ENCODE measurements around the gene ECM2.

The ECM2 gene

GRCh38 chr9:92467041-92467440 lies 68.7 kb downstream of the ECM2 start:
- no peak for DNase-seq (ENCODE audit: low read depth in 2 of 2)

- DNase-seq (ENCODE audit: low read depth in 2 of 2), result no peak
These were observed 71.8 kb downstream of the ECM2 start for GRCh38 chr9:92463984-92464383.

DNA sequence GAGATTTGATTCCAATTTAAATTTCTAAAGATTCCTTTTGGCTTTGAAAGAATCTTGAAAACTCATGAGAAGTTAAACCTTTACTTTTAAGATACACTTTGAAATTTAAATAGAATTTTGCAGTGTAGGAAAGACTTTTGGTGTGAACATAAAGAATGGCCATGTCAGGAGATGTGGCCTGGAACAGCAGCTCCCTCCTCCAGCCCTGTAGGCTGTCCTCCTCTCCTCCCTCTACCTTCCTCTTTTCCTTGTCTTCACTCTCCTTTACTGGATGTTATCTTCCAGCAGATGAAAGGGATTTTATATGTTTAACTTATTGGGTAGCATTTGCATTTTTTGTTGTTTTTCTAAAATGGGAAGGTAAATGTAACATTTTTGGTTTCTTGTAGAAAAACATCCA lies 72.4 kb downstream of the ECM2 start:
- no peak for DNase-seq (ENCODE audit: low read depth in 2 of 2)

GRCh38 chr9:92457576-92457975 lies 78.2 kb downstream of the ECM2 start:
- no peak for DNase-seq (ENCODE audit: low read depth in 2 of 2)

- DNase-seq (ENCODE audit: low read depth in 2 of 2), result no peak
These were observed 80.6 kb downstream of the ECM2 start for GRCh38 chr9:92455217-92455616.

- no peak for DNase-seq (ENCODE audit: low read depth in 2 of 2)
These were observed 89.3 kb downstream of the ECM2 start for GRCh38 chr9:92446536-92446935.
